Muscle layer of colon (tissue), 2 donors: ENCODE results near the gene NNMT.

Experiments used
- H3K27ac ChIP-seq: one replicate; pipeline ENCODE4 v1.7.0; 2013; ENCODE audit warnings: low read depth, mild to moderate bottlenecking, low read length, moderate library complexity
- H3K27me3 ChIP-seq, 2 donors: one replicate each; pipeline ENCODE4 v1.7.0; 2013; ENCODE audit warnings: low read length in 2 of 2, mild to moderate bottlenecking in 2 of 2; ENCODE audit not compliant: insufficient read depth in 2 of 2, control insufficient read depth in 1 of 2
- H3K36me3 ChIP-seq: one replicate; pipeline ENCODE4 v1.7.0; 2013; ENCODE audit warnings: mild to moderate bottlenecking, low read length; ENCODE audit not compliant: insufficient read depth
- H3K4me1 ChIP-seq: one replicate; pipeline ENCODE4 v1.7.0; 2013; ENCODE audit warnings: mild to moderate bottlenecking, low read length; ENCODE audit not compliant: insufficient read depth
- H3K4me3 ChIP-seq, 2 donors: one replicate each; pipeline ENCODE4 v1.7.0; 2013; ENCODE audit warnings: low read length in 2 of 2, low read depth in 1 of 2, mild to moderate bottlenecking in 1 of 2, moderate library complexity in 1 of 2
- H3K9ac ChIP-seq: one replicate; pipeline ENCODE4 v1.7.0; 2013; ENCODE audit warnings: low read length
- H3K9me3 ChIP-seq: one replicate; pipeline ENCODE4 v1.7.0; 2013; ENCODE audit warnings: mild to moderate bottlenecking, low read length
- donor health status: abdominal sarcoma.
- donor health status: Adenocarcinoma of cecum.

The NNMT gene

DNA sequence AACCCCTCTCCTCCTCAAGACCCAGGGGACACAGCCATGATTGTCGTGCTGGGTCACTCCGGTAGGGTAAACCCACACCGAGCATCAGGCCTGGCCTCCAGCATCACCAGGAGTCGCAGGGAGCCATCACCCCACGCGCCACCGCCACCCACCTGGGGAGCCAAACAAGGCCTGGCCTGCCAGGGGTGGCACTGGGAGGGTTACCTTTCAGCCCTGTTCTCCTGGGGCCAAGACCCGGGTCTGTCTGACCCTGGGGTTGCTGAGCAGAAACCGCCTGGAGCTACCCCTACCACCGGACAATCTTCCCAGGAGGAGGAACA lies 39.3 kb upstream of the NNMT start:
- peaks cover 39% of the 10 kb centered on the region for H3K4me1 ChIP-seq

DNA sequence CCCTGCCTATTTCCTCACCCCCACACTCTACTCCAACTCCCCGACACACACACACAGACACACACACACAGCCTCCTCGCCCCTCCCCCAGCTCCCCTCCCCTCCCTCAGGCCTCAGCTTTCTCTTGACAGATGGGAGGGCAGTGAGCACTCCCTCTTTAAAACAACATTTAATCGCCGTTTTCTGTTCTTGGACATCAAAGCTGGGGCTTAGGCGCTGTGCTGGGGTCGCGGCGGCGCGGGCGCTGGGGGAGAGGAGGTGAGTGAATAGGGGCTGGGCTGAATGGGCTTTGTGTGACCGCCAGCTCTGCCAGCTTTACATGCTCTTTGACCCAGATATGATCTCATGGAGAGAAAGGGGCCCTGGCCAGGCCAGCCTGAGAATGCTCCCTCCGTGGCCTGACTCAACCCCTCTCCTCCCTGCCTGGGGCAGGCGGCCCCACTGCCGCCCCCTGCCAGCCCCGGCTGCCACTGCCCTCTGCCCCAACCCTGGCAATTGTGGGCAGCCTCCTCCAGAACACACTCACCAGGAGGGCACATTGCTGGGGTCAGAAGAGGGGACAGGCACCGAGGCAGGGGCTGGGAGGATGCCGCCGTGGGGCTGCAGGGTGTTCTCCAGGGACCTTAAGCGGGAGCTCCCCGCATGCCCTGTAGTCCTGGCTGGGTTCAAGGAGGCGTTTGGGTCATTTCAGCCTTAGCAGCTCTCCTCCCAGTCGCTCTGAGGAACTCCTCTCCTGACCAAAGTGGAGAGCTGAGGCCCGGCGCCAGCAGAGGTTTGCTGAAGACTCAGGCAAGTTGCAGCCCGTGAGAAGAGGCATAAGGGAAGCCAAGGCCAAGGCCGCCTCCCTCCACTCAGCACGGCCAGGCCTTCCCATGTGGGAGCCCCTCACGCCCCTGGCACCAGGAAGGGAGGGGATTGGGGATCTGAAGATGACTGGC lies 38.3 kb upstream of the NNMT start:
- H3K27me3 ChIP-seq, result no peaks in the 10 kb centered on the region
- no peaks in the 10 kb centered on the region for H3K9me3 ChIP-seq
- H3K9ac ChIP-seq, result peak overlapping the region; percentile 28
- H3K4me3 ChIP-seq, result no peak overlapping the region
- H3K27ac ChIP-seq, result peak overlapping the region; percentile 43
- peaks cover 39% of the 10 kb centered on the region for H3K4me1 ChIP-seq
- peaks cover 6% of the 10 kb centered on the region for H3K36me3 ChIP-seq

More for the DNA sequence above, 39.3 kb upstream of the NNMT start:
- Histone ChIP-seq H3K9me3 (no peaks in the 10 kb centered on the region), H3K27ac (peak overlapping the region; percentile 43), H3K36me3 (peaks cover 15% of the 10 kb centered on the region), H3K9ac (no peak overlapping the region), H3K27me3 (no peaks in the 10 kb centered on the region), H3K4me3 (no peak overlapping the region)

DNA sequence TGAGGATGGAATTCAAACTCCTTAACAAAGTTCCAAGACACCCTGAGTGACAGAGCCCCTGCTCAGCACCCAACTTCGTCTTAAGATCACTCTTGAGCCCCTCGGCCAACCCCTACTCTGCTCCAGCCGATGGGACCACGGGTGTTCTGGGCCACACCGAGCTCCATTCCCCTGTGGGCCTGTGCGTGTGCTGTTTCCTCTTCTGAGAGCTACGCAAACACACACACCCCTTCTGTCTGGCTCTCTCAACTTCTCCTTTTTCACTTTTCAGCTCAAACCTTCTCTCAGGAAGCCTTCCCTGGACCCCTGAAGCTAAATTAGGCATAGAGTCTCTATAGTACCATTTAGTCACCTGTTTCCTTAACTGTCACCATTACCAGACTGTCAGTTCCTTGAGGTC lies 37.5 kb upstream of the NNMT start:
- Histone ChIP-seq H3K27me3 (no peaks in the 10 kb centered on the region), H3K4me3 (no peak overlapping the region), H3K9me3 (no peaks in the 10 kb centered on the region), H3K27ac (peak overlapping the region; percentile 43), H3K9ac (peak overlapping the region; percentile 28), H3K4me1 (peaks cover 39% of the 10 kb centered on the region), H3K36me3 (no peaks in the 10 kb centered on the region)

DNA sequence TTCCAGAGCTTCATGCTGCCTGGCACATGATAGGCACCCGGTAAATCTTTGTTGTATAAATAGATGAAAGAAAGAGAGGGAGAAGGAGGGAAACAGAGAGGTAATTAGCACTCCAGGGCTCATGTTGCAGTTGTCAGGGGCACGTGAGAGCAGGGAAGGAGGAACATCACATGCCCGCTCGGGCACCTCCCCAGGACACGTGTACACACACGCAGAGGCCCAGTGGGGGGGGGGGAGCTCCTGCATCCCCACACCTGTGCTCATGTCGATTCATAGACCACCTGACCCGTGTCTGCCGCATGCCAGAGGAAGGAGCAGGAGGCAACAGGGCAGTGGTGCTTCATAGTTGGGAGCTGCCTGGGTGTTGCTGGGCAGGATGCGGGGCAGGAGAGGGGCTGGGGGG lies 37.1 kb upstream of the NNMT start:
- H3K4me1 ChIP-seq, result peaks cover 39% of the 10 kb centered on the region

DNA sequence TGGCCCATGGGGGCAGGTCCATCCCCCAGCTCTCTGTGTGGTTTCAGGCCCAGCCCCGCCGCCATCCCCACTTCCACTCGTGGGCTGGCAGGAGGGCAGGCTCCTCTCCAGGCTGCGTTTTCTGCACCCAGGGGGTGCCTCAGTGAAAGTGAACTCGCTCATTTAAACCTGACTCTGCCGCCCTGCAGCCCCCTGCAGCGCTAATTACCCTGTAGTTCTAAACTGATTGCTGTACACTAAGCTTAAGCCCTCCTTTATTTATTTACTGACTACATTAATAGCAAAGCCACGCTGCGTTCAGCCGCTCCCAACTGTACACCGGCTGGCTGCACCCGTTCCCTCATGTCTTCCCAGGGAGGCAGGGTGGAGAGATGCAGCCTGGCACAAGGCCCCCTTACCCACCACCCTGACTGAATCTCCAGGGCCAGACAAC lies 36.6 kb upstream of the NNMT start:
- H3K27me3 ChIP-seq, result no peaks in the 10 kb centered on the region

More for the DNA sequence above, 37.1 kb upstream of the NNMT start:
- no peaks in the 10 kb centered on the region for H3K36me3 ChIP-seq
- H3K27ac ChIP-seq, result peak overlapping the region; percentile 43
- H3K9me3 ChIP-seq, result no peaks in the 10 kb centered on the region
- no peaks in the 10 kb centered on the region for H3K27me3 ChIP-seq
- H3K9ac ChIP-seq, result no peak overlapping the region
- no peak overlapping the region for H3K4me3 ChIP-seq

DNA sequence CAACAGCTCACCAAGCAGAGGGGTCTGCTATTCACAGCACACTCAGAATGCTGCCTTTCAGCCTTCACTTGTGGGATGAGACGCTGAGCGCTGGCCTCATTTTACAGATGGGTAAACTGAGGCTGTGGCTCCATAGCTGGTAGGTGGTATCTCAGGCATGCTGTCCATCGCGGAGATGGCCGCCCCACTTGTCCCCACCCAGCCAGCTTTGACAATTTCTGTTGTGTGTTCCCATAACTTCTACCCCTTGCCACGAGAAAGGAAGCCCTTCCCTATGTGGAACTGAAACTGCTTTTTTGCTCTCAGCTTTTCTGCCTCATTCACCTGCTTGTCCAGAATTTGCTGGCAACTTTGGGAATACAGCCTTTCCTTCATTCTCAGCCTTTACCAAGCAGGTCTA lies 36.1 kb upstream of the NNMT start:
- Histone ChIP-seq H3K4me3 (no peak overlapping the region), H3K9me3 (no peaks in the 10 kb centered on the region), H3K9ac (no peak overlapping the region), H3K27ac (peak overlapping the region; percentile 1), H3K36me3 (no peaks in the 10 kb centered on the region), H3K27me3 (no peaks in the 10 kb centered on the region), H3K4me1 (peaks cover 39% of the 10 kb centered on the region)

More for the DNA sequence above, 36.6 kb upstream of the NNMT start:
- H3K4me3 ChIP-seq, result no peak overlapping the region
- H3K9me3 ChIP-seq, result no peaks in the 10 kb centered on the region
- H3K27ac ChIP-seq, result peak overlapping the region; percentile 28
- no peak overlapping the region for H3K9ac ChIP-seq
- H3K36me3 ChIP-seq, result no peaks in the 10 kb centered on the region
- H3K4me1 ChIP-seq, result peaks cover 39% of the 10 kb centered on the region

DNA sequence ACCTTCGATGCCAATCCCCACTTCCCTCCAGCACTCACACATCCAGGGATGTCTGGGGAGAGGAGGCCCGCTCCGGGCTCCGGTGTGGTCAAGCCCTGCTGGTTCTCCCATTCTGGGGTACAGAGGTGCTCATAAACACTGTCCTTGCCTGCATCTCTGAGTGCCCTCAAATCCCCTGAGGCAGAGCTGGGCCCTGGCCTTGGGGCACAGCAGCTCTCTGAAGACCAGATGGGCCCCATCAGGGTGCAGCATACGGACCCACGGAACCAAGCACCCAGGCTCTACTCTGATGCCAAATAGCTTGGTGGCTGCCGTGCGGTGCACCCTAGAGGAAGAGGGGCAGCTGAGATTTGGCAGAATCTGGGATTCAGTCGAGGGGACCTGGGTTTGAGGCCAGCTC lies 35.7 kb upstream of the NNMT start:
- no peak overlapping the region for H3K9ac ChIP-seq
- H3K9me3 ChIP-seq, result no peaks in the 10 kb centered on the region
- no peaks in the 10 kb centered on the region for H3K27me3 ChIP-seq
- H3K36me3 ChIP-seq, result no peaks in the 10 kb centered on the region
- H3K4me1 ChIP-seq, result peaks cover 39% of the 10 kb centered on the region
- H3K4me3 ChIP-seq, result no peak overlapping the region
- H3K27ac ChIP-seq, result peak overlapping the region; percentile 1

DNA sequence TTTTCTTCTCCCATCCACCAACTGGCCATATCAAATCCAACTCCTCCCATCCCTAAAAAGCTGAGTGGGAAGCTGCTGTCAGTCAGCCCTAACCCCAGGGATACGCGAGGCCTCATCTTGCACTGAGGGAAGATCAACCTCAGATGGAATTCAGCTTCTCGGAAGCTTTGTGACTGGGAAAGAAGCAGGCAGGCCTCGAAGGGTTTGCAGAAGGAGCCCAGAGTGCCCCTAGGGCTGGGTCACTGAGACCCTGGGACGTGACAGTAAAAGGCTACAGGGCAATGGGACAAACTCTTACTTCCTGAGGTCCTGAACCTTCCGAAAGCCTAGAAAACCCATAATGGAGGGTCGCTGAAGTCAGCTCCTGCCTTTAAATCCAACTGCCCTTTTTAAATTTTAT lies 34.4 kb upstream of the NNMT start:
- H3K27me3 ChIP-seq, result no peaks in the 10 kb centered on the region
- H3K4me1 ChIP-seq, result peaks cover 38% of the 10 kb centered on the region
- no peak overlapping the region for H3K4me3 ChIP-seq
- no peak overlapping the region for H3K9ac ChIP-seq
- no peaks in the 10 kb centered on the region for H3K9me3 ChIP-seq
- no peak overlapping the region for H3K27ac ChIP-seq
- H3K36me3 ChIP-seq, result no peaks in the 10 kb centered on the region

DNA sequence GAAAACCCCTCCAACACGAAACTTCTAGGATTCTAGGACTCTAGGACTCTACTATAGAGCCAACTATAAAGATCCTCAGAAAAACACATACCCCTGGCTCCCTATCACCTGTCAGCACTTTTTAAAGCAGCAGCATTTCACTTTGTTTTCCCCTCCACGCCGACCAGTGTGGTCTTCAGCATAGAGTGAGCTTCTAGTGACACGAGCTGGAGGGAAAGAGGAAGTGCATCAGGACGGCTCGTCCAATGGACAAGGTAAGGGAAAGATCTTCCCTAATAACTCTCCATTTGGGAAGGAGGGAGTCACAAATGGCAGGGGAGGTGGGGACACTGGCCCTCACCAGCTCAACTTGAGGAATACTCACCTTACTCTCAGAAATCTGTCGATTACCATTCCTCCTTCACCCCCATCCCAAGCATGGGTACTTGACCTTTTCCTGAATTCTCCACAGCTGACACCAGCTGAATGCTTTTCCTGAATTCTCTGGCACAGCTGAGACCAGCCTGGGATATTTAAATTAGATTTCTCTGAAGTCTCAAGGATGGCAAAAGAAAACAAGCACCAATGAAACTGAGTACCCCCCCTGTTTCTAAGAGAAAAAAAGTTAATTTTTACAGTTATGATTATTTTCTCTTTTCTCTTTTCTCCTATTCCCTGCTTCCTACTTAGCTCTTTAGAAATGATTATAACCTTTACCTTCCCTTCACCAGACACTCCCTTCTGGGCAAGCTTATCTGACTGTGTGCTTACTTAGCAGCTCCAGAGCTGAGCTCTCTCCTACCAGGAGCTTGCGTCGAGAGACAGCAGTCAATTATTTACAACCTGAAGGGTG lies 33.3 kb upstream of the NNMT start:
- H3K4me3 ChIP-seq, result no peak overlapping the region
- no peaks in the 10 kb centered on the region for H3K36me3 ChIP-seq
- peaks cover 27% of the 10 kb centered on the region for H3K4me1 ChIP-seq
- H3K9me3 ChIP-seq, result no peaks in the 10 kb centered on the region
- no peak overlapping the region for H3K27ac ChIP-seq
- no peak overlapping the region for H3K9ac ChIP-seq
- no peaks in the 10 kb centered on the region for H3K27me3 ChIP-seq

DNA sequence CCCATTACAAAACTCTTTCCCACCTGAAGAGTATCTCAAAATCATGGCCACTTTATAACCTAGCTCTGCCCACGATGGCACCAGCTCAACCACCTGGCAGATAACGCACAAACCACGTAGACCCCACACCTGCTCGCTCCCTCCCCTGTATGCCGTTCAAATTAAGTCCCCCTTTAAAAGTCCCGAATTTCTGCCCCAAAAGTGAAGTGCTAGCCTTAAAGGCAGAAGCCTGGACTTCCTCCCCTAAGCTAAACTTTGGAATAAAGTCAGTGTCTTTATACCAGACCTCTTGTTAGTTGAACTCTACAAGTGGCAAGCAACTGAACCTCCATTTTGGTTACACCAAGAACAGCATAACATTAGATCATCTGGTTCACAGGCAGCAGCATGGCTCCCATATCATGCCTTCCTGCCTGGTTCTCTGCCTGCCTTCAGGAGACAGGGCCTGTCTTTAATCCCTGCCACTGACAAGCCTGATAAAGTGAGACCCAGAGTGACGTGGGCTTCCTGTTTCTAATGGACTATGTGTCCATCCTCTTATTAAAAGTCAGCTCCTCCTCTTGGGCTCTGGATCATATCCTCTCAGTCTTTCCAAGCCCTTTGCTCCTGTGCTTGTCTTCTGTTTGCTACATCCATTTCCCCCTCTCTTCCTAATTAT lies 32.6 kb upstream of the NNMT start:
- Histone ChIP-seq H3K27ac (no peak overlapping the region), H3K4me1 (peaks cover 19% of the 10 kb centered on the region), H3K27me3 (no peaks in the 10 kb centered on the region), H3K36me3 (no peaks in the 10 kb centered on the region), H3K9me3 (no peaks in the 10 kb centered on the region), H3K9ac (no peak overlapping the region), H3K4me3 (no peak overlapping the region)

DNA sequence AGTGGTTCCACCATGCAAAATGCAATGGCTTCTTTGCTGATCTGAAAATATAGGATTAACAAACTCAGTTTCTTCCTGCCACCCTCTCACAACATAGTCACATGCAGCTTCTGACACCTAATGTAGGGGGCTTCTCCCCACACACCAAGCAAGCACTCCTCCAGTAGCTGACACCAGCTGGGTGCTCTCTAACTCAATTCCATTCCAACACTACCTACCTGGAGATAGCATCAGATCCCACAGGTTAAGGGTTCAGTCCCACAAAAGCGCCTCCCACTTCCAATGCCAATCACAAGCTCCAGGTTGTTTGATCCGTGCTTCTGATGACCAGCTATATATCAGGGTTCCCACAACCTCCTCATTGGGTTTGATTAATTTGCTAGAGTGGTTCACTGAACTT lies 31.8 kb upstream of the NNMT start:
- H3K9ac ChIP-seq, result no peak overlapping the region
- no peaks in the 10 kb centered on the region for H3K36me3 ChIP-seq
- H3K27me3 ChIP-seq, result no peaks in the 10 kb centered on the region
- peaks cover 14% of the 10 kb centered on the region for H3K4me1 ChIP-seq
- H3K4me3 ChIP-seq, result no peak overlapping the region
- H3K9me3 ChIP-seq, result no peaks in the 10 kb centered on the region
- H3K27ac ChIP-seq, result no peak overlapping the region
